RWPE2 (cell line): ENCODE measurements around the gene SET.

Experiments used
- ATAC-seq: fragments of 200-7000 bp; cut with Tn5 transposase; 3 replicates; pipeline ENCODE4 v1.9.1; 2021; ENCODE audit warnings: low read depth
- DNase-seq: peaks from one replicate; pipeline ENCODE4 v3.0.0-alpha.2; 2020; ENCODE audit warnings: low spot score
- H3K27ac ChIP-seq: fragments of 450-650 bp; 2 replicates; pipeline ENCODE4 v1.5.1; 2017; ENCODE audit warnings: mild to moderate bottlenecking; ENCODE audit not compliant: poor library complexity, severe bottlenecking
- H3K27me3 ChIP-seq: fragments of 250-450 bp; sonication (Bioruptor Pico); 2 replicates; pipeline ENCODE4 v1.5.1; 2021; ENCODE audit warnings: mild to moderate bottlenecking, moderate library complexity; ENCODE audit not compliant: insufficient read depth, poor library complexity, severe bottlenecking
- H3K36me3 ChIP-seq: fragments of 250-450 bp; sonication (Bioruptor Pico); 2 replicates; pipeline ENCODE4 v1.5.1; 2020; ENCODE audit warnings: low read depth, mild to moderate bottlenecking, moderate library complexity
- H3K4me1 ChIP-seq: fragments of 250-450 bp; sonication (Bioruptor Pico); 2 replicates; pipeline ENCODE4 v1.5.1; 2021; ENCODE audit warnings: mild to moderate bottlenecking, moderate library complexity; ENCODE audit not compliant: insufficient read depth, poor library complexity, severe bottlenecking
- H3K4me3 ChIP-seq: fragments of 250-450 bp; sonication (Bioruptor Pico); 2 replicates; pipeline ENCODE4 v1.5.1; 2021; ENCODE audit warnings: mild to moderate bottlenecking, moderate library complexity; ENCODE audit not compliant: severe bottlenecking
- H3K9me3 ChIP-seq: fragments of 250-450 bp; sonication (Bioruptor Pico); 2 replicates; pipeline ENCODE4 v1.5.1; 2021; ENCODE audit warnings: mild to moderate bottlenecking, moderate library complexity; ENCODE audit not compliant: severe bottlenecking
- CTCF ChIP-seq: fragments of 450-650 bp; IDR thresholded peaks from one replicate; pipeline ENCODE4 v1.5.1; 2017; ENCODE audit warnings: mild to moderate bottlenecking, moderate library complexity; ENCODE audit not compliant: poor library complexity, severe bottlenecking

The SET gene

GRCh38 chr9:128702949-128703615 is 14.1 kb downstream of the SET start:
- H3K27ac ChIP-seq, result peak overlapping the region; percentile 53
- no peaks in the 10 kb centered on the region for H3K9me3 ChIP-seq
- H3K36me3 ChIP-seq, result 0 out of 2 replicates have a peak, but pooled peaks cover 4% of the 10 kb centered on the region
- peak; percentile 41 for TF ChIP-seq CTCF
- ATAC-seq (peak; percentile 8; the same call in 2 of the 3 replicates), DNase-seq (no peak)
- no peaks in the 10 kb centered on the region for H3K27me3 ChIP-seq
- H3K4me1 ChIP-seq, result no peaks in the 10 kb centered on the region
- H3K4me3 ChIP-seq, result peak overlapping the region; percentile 58

- Histone ChIP-seq H3K27me3 (no peaks in the 10 kb centered on the region), H3K27ac (peak overlapping the region; percentile 53), H3K4me3 (no peak overlapping the region), H3K9me3 (no peaks in the 10 kb centered on the region), H3K4me1 (no peaks in the 10 kb centered on the region), H3K36me3 (0 out of 2 replicates have a peak, but pooled peaks cover 4% of the 10 kb centered on the region)
- TF ChIP-seq CTCF, result no peak
- no peak for DNase-seq
- no peak for ATAC-seq
These were observed 14.8 kb downstream of the SET start for GRCh38 chr9:128703616-128704355.

- Histone ChIP-seq H3K27ac (no peak overlapping the region), H3K4me3 (no peak overlapping the region), H3K9me3 (no peaks in the 10 kb centered on the region), H3K4me1 (no peaks in the 10 kb centered on the region), H3K27me3 (no peaks in the 10 kb centered on the region), H3K36me3 (0 out of 2 replicates have a peak, but pooled peaks cover 4% of the 10 kb centered on the region)
- ATAC-seq (no peak), DNase-seq (no peak)
- no peak for TF ChIP-seq CTCF
These were observed 15.3 kb downstream of the SET start for GRCh38 chr9:128704356-128704670.

- no peaks in the 10 kb centered on the region for H3K4me1 ChIP-seq
- H3K36me3 ChIP-seq, result 0 out of 2 replicates have a peak, but pooled peaks cover 4% of the 10 kb centered on the region
- H3K4me3 ChIP-seq, result no peak overlapping the region
- H3K27ac ChIP-seq, result no peak overlapping the region
- no peak for ATAC-seq
- no peaks in the 10 kb centered on the region for H3K27me3 ChIP-seq
- DNase-seq, result no peak
- no peak for TF ChIP-seq CTCF
- no peaks in the 10 kb centered on the region for H3K9me3 ChIP-seq
These were observed 16.3 kb downstream of the SET start for GRCh38 chr9:128705051-128705965.
